CD4-positive, alpha-beta T cell treated with Interleukin-4 for 4 hours (primary cell): ENCODE results near the gene ELANE.

Experiments
- DNase-seq: peaks from one replicate; pipeline ENCODE4 v3.0.0-alpha.2; 2020

Gene ELANE

DNA sequence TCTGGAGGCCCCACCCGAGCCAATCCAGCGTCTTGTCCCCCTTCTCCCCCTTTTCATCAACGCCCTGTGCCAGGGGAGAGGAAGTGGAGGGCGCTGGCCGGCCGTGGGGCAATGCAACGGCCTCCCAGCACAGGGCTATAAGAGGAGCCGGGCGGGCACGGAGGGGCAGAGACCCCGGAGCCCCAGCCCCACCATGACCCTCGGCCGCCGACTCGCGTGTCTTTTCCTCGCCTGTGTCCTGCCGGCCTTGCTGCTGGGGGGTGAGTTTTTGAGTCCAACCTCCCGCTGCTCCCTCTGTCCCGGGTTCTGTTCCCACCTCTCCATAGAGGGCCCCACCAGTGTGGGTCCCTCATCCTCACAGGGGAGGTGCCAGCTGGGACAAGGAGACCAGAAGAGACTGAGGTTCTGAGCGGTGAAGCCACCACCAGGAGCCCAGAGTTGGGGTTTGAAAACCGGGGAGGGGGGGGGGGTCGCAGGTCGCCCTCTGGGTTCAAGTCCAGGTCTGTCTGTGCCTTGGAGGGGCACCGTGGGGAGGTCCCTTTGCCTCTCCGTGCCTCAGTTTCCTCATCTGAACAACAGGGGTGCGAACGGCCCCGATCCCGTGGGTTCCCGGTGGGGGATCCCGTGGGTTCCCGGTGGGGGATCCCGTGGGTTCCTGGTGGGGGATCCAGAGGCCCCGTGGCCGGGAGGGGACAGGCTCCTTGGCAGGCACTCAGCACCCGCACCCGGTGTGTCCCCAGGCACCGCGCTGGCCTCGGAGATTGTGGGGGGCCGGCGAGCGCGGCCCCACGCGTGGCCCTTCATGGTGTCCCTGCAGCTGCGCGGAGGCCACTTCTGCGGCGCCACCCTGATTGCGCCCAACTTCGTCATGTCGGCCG is at the start of gene ELANE:
Gene ELANE (plus strand): TSS at position 168 of the 878 bp plus-strand sequence. CDS start 26 bp downstream, at position 194.
- DNase-seq, result no peak

DNA sequence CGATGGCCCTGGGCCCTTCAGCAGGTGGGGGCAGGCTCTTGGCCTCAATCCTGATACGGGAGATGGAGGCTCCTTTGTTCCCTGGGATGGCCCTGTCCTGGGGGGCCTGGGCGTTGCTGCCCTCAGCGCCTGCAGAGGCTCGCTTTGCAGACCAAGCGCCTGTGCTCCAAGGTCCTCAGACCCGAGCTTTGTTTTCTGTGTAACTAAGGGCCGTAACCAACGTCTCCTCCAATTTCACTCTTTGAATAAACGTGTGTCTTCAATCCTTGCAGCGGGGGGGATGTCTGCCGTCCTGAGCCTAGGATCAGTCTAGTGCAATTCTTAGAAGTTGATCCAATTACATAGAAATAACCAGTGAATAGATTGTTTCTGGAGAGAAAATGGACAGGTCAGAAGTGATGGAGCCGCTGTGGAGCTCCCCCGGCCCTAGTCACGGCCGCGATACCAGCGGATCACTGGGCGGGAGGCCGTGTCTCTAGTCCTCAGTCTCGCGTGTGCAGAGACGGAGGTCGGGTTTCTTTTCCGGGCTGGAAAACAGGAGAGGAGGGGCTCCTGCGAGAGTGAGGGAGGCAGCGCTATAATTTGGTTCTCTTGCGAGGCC is 49.5 kb upstream of the ELANE start:
- DNase-seq, result no peak

DNA sequence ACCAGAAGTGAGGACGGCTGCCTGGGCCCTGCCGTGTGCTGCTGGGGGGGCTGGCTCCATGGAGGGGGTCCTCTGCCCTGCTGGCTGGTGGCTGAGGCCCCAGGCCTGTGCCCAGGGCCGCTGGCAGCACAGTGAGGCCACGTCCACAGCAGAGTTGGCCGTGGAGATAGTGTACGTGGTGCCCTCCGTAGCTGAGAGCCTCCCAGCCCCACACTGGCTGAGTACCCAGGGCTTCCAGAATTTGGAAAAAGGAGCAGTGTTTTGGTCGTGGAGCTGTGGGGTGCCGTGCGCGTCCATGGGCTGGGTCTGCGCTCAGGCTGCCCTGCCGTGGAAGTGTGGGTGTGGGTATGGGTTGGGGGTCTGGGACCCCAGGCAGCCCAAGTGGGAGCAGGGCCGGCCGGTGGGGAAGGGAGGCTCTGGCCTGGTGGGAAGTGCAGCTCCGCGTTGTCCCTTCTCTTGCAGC is 49.0 kb upstream of the ELANE start:
- DNase-seq, result no peak

DNA sequence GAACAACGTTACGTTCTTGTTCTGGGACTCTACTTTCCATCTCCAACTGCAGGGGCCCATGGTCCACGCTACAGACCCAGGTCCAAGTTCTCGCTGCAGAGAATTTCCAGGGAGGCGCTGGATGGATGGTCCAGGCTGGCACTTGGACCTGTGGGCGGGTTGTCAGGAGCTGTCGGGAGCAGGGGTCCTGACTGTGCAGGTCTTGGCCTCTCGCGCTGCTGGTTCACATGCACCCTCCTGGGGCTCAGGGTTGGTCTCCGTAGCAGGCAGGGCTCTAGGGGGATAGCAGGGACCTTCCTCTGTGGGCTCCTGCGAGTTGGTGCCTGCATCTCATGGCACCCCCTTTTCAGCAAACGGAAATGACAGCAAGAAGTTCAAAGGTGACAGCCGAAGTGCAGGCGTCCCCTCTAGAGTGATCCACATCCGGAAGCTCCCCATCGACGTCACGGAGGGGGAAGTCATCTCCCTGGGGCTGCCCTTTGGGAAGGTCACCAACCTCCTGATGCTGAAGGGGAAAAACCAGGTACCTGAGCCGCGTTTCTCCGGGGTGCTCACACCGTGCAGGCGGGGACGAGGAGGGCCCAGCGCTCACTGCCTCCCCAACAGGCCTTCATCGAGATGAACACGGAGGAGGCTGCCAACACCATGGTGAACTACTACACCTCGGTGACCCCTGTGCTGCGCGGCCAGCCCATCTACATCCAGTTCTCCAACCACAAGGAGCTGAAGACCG is 48.3 kb upstream of the ELANE start:
- DNase-seq, result no peak

DNA sequence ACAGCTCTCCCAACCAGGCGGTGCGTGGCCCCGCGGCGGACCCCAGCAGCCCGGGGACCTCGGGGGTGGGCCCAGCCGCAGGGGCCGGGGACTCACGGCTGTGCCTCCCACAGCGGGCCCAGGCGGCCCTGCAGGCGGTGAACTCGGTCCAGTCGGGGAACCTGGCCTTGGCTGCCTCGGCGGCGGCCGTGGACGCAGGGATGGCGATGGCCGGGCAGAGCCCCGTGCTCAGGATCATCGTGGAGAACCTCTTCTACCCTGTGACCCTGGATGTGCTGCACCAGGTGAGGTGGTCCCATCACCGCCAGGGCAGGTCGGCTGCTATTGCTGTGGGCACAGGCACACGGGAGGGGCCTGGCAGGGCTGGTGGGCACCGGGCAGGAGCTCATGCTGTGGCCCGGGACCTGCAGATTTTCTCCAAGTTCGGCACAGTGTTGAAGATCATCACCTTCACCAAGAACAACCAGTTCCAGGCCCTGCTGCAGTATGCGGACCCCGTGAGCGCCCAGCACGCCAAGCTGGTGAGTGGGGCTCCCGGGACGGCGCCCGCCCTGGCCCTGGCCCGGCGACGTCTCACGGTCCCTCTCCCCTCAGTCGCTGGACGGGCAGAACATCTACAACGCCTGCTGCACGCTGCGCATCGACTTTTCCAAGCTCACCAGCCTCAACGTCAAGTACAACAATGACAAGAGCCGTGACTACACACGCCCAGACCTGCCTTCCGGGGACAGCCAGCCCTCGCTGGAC is 47.5 kb upstream of the ELANE start:
- DNase-seq, result no peak

DNA sequence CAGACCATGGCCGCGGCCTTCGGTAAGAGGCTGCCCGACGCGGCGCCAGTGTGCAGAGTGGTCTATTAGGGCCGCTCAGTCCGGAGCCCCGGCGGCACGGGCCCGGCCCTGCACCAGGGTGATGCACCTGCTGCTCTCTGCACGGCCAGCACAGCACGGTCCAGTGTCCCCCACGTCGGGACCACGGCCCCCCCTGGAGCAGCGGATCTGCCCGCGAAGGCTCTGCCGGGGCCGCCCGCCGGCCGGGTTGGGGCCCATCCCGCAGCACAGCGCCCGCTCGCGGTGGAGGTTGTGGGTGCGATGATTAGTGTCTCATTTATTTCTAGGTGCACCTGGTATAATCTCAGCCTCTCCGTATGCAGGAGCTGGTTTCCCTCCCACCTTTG is 46.9 kb upstream of the ELANE start:
- DNase-seq, result no peak

DNA sequence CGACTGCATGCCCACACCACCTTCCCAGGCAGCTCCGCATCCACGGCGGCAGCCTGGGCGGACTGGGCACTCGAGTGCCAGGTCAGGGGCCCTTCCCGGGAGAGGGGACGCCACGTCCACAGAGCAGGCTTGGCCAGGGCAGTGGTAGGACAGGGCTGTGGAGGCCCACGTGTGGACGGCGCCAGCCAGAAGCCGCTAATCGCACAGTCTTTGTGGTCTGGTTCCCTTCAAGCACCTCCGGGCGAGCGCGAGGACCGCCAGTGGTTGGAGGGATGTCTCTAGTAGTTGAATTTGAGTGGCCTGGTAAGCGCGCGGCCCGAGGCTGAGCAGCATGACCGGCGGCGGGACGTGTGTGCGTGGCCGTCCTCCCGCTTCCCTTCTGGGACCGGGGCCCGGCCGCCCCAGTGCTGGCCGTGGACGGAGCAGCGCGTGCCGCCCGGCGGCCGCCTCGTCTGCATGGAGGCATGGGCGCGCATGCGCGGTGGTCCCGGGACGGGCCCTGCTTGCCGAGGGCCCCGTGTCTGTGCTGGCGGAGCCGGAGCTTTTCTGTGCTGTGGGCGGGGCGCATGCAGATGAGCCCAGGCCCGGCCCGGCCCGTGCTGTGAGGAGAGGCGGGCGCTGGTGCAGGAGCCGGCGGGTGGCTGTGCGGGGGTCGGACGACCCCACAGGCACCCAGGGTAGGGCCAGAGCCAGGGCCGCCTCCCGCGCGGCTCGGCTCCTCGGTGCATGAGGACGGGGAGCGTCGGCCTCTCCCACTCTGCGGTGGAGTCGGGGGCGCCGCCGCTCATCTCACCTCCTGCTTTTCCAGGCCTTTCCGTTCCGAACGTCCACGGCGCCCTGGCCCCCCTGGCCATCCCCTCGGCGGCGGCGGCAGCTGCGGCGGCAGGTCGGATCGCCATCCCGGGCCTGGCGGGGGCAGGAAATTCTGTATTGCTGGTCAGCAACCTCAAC is 46.2 kb upstream of the ELANE start:
- DNase-seq, result no peak

DNA sequence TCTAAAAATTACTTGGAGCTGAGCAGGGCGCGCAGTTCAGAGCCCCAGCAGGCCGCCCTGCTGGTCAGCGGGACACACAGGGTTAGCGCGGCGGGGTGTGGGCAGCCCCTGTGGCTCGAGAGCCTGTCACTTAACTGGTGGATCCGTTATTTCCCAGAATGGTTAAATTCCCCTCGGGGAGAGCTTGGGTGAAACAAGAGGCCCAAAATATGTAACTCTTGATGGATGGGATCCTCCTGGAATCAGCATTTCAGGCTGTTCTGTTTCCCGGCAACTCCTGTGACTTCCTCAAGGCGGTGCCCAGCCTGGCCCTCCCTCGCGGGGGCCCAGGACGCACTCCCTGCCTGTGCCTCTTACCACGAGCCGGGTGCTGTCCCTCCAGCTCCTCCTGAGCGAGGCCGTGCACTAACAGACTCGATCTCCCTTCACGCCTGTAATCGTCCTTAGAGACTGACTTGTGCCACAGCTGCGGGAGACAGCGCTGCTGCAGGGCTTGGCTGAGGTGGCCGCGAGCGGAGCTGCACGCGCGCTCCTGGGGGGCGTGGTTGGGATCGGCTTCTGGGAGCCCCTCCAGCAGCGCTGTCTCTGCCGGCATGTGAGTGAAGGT is 45.2 kb upstream of the ELANE start:
- DNase-seq, result no peak

DNA sequence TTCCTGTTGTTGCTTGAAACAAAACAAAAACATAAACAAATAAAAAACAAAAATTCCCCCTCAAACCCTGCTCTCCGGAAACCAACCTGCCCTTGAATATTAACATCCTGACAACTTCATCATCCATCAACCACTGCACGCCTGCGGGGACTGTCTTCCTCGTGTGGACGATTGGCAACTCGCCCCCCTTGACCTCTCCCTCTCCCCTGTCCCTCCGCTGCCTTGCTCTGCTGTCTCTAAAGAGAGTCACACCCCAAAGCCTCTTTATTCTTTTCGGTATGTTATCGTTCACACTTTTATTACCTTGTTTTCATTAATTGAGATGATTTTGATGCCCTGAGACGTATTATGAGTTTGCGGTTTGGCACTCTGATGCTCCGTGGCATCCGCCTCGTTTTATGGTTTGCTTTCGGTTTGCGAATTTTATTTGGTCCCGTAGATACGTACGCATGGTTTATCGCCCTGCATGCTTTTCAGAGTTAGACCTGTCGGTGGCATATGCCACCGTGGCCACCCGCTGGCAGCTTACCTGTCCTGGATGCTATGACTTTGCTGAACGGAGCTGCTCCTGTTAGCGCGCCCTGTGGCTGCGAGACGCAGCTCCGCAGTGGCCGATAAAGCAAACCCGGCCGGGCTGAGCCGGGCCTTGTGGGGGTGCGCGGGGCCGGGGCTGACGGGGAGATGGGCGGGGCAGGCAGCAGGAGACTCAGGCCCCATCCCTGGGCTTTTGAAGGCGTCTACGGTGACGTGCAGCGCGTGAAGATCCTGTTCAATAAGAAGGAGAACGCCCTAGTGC is 44.3 kb upstream of the ELANE start:
- DNase-seq, result no peak

DNA sequence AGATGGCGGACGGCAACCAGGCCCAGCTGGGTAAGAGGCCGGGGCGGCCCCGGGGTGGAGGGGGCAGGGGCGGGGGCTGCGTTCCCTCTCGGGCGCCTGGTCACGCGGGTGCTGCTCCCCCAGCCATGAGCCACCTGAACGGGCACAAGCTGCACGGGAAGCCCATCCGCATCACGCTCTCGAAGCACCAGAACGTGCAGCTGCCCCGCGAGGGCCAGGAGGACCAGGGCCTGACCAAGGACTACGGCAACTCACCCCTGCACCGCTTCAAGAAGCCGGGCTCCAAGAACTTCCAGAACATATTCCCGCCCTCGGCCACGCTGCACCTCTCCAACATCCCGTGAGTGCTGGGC is 43.7 kb upstream of the ELANE start:
- DNase-seq, result no peak

DNA sequence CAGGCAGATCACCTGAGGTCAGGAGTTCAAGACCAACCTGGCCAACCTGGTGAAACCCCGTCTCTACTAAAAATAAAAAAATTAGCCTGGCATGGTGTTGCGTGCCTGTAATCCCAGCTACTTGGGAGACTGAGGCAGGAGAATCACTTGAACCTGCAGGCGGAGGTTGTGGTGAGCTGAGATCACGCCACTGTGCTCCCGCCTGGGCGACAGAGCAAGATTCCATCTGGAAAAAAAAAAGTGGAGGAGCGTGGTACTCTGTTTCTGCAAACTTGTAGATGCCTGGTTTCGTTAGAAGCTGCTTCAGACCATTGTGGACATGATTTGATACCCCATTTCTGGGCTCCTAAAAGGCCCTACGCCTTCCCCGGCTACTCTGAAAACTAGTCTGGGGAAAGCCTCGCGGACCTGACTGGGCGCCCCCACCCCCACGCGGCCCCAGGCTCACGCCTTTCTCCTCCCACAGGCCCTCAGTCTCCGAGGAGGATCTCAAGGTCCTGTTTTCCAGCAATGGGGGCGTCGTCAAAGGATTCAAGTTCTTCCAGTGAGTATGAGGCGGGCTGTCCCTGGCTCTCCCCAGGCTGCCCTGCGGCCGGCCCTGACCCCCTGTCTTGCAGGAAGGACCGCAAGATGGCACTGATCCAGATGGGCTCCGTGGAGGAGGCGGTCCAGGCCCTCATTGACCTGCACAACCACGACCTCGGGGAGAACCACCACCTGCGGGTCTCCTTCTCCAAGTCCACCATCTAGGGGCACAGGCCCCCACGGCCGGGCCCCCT is 41.8 kb upstream of the ELANE start:
- no peak for DNase-seq

DNA sequence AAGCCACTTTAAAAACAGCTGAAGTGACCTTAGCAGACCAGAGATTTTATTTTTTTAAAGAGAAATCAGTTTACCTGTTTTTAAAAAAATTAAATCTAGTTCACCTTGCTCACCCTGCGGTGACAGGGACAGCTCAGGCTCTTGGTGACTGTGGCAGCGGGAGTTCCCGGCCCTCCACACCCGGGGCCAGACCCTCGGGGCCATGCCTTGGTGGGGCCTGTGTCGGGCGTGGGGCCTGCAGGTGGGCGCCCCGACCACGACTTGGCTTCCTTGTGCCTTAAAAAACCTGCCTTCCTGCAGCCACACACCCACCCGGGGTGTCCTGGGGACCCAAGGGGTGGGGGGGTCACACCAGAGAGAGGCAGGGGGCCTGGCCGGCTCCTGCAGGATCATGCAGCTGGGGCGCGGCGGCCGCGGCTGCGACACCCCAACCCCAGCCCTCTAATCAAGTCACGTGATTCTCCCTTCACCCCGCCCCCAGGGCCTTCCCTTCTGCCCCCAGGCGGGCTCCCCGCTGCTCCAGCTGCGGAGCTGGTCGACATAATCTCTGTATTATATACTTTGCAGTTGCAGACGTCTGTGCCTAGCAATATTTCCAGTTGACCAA is 41.1 kb upstream of the ELANE start:
- no peak for DNase-seq

DNA sequence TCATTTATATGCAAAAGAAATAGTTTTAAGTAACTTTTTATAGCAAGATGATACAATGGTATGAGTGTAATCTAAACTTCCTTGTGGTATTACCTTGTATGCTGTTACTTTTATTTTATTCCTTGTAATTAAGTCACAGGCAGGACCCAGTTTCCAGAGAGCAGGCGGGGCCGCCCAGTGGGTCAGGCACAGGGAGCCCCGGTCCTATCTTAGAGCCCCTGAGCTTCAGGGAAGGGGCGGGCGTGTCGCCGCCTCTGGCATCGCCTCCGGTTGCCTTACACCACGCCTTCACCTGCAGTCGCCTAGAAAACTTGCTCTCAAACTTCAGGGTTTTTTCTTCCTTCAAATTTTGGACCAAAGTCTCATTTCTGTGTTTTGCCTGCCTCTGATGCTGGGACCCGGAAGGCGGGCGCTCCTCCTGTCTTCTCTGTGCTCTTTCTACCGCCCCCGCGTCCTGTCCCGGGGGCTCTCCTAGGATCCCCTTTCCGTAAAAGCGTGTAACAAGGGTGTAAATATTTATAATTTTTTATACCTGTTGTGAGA is 40.5 kb upstream of the ELANE start:
- no peak for DNase-seq

DNA sequence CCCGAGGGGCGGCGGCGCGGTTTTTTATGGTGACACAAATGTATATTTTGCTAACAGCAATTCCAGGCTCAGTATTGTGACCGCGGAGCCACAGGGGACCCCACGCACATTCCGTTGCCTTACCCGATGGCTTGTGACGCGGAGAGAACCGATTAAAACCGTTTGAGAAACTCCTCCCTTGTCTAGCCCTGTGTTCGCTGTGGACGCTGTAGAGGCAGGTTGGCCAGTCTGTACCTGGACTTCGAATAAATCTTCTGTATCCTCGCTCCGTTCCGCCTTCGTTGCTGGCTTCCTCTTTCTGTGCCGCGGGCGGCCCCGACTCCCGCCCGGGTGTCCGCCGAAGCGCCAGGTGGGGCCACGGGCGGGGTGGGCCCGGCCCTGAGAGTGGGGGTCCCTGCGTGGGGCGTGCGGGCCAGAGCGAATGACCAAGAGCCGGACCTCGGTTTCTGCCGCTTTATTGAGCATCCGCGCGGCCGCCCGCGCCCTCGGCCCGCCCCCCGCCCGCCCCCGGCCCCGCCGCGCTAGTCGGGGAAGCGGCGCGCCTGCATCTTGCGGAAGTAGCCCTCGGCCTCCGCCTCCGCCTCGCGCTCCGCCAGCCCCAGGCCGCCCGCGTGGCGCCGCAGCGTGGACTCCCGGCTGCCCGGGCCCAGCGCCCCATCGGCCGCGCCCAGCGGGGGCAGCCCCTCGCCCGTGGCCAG is 39.9 kb upstream of the ELANE start:
- no peak for DNase-seq

DNA sequence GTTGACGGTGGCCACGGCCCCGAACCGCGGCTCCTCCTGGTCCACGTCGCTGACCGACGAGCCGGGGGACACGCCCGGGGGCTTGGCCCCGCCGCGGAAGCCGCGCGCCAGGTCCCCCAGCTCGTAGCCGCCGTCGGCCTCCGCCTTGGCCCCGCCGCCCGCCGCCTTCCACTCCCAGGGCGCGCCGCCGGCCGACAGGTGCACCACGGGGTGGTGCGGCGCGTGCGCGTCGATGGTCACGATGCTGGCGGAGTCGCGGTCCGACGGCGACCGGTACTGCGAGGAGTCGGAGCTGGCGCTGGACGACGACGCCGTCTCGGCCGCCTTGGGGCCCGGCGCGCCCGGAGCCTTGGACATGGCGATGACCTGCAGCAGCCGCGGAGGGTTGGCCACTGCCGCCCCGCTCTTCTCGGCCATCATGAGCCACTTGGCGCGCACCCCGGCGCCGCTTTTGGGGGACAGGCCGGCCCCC is 39.3 kb upstream of the ELANE start:
- no peak for DNase-seq

DNA sequence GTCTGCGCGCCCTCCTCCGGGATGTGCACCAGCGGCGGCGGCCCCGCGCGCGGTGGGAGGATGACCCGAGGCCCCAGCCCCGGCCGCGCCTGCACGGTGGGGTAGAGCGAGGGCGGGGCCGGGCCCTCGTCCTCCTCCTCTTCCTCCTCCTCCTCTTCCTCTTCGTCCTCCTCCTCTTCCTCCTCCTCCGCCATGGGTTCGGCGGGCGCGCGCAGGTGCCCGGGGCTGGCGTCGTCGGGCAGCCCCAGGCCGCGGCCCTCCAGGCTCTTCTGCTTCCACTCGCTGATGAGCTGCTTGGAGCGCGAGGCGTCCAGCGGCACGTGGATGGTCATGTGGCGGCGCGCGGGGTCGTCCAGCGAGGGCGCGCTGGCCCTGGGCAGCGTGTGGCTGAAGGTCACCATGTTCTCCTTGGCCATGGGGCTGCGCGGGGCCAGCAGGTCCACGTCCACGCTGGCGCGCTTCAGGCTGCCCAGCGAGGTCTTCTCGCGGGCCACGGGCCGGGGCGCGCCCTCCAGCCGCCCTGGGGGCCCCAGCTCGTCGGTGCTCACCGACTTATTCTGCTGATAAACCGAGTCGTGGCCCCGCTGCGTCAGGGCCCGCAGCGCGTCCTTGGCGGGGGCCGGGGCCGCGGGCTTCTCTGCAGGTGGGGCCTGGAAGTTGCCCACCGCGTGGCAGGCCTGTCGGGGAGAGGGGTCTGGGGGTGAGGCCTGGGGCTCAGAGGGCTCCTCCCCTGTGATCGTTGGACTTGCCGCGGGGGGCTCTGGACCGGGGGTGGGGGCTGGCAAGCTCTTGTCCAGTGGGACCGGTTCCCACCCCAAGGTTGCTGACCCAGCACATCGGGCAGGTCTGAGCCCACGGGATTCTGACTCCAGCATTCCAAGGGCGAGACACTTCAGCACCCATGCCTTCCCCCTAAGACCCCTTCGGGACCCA is 38.6 kb upstream of the ELANE start:
- DNase-seq, result no peak
